CD4-positive, alpha-beta T cell treated with Interleukin-21 for 1 hour (primary cell): ENCODE measurements around the gene TRDN.
"Not testable (repeated sequence)": the region's sequence is repeated elsewhere in the genome, so short reads cannot be mapped to it uniquely, and the experiment has no call there.

Experiments used
- DNase-seq: peaks from one replicate; pipeline ENCODE4 v3.0.0-alpha.2; 2020

TRDN gene

GRCh38 chr6:123489589-123489988 lies 147.2 kb downstream of the TRDN start:
- DNase-seq = no peak

GRCh38 chr6:123480986-123481385 lies 155.8 kb downstream of the TRDN start:
- DNase-seq = no peak

GRCh38 chr6:123472025-123472702 lies 164.6 kb downstream of the TRDN start:
- DNase-seq = not testable (repeated sequence)

- no peak for DNase-seq
These were observed 169.4 kb downstream of the TRDN start for GRCh38 chr6:123467392-123467791.

GRCh38 chr6:123462152-123462551 lies 174.6 kb downstream of the TRDN start:
- no peak for DNase-seq

- DNase-seq = no peak
These were observed 178.5 kb downstream of the TRDN start for GRCh38 chr6:123458218-123458617.

GRCh38 chr6:123456836-123457235 lies 179.9 kb downstream of the TRDN start:
- DNase-seq = no peak

- no peak for DNase-seq
These were observed 182.3 kb downstream of the TRDN start for GRCh38 chr6:123454448-123454847.

GRCh38 chr6:123453071-123453470 lies 183.7 kb downstream of the TRDN start:
- DNase-seq = not testable (repeated sequence)

- no peak for DNase-seq
These were observed 188.4 kb downstream of the TRDN start for GRCh38 chr6:123448306-123448884.

GRCh38 chr6:123447315-123447937 lies 189.3 kb downstream of the TRDN start:
- no peak for DNase-seq

- no peak for DNase-seq
These were observed 197.4 kb downstream of the TRDN start for GRCh38 chr6:123439371-123439770.

GRCh38 chr6:123434186-123434585 lies 202.6 kb downstream of the TRDN start:
- no peak for DNase-seq

GRCh38 chr6:123430970-123431369 lies 205.8 kb downstream of the TRDN start:
- no peak for DNase-seq

GRCh38 chr6:123427008-123427407 lies 209.7 kb downstream of the TRDN start:
- no peak for DNase-seq

- DNase-seq = no peak
These were observed 213.6 kb downstream of the TRDN start for GRCh38 chr6:123423130-123423529.

GRCh38 chr6:123420512-123420911 lies 216.2 kb downstream of the TRDN start:
- DNase-seq = no peak

- DNase-seq = no peak
These were observed 218.7 kb downstream of the TRDN start for GRCh38 chr6:123418071-123418470.

GRCh38 chr6:123417535-123417934 lies 219.2 kb downstream of the TRDN start:
- no peak for DNase-seq

- peak; percentile 25 for DNase-seq
These were observed 220.8 kb downstream of the TRDN start for GRCh38 chr6:123415844-123416468.

GRCh38 chr6:123404975-123405374 lies 231.8 kb downstream of the TRDN start:
- no peak for DNase-seq

- DNase-seq = no peak
These were observed 234.7 kb downstream of the TRDN start for GRCh38 chr6:123402052-123402451.

GRCh38 chr6:123398072-123398471 lies 238.7 kb downstream of the TRDN start:
- DNase-seq = no peak

- DNase-seq = no peak
These were observed 243.4 kb downstream of the TRDN start for GRCh38 chr6:123393331-123393730.
